Epithelial cell of esophagus (primary cell): ENCODE results near the gene LAMP1.

ENCODE experiments used
- DNase-seq: peaks from one replicate; pipeline ENCODE4 v3.0.0; 2010; ENCODE audit warnings: low read depth
- H3K4me3 ChIP-seq: 2 replicates; pipeline ENCODE4 v1.5.1; 2011; ENCODE audit warnings: mild to moderate bottlenecking, low read length, control low read depth
- CTCF ChIP-seq: IDR thresholded peaks from 2 replicates; pipeline ENCODE4 v1.5.1; 2011; ENCODE audit warnings: low read depth, mild to moderate bottlenecking, low read length, control low read depth, inconsistent platforms; ENCODE audit not compliant: insufficient read depth; ENCODE audit errors: missing control alignments

LAMP1 gene

GRCh38 chr13:113327766-113328471, 30.9 kb downstream of the LAMP1 start:
- DNase-seq: no peak
- H3K4me3 ChIP-seq: no peak overlapping the region
- TF ChIP-seq CTCF: no peak

- no peak overlapping the region for H3K4me3 ChIP-seq
- TF ChIP-seq CTCF: no peak
- DNase-seq: no peak
These were observed 31.8 kb downstream of the LAMP1 start for GRCh38 chr13:113328851-113329250.

- no peak for DNase-seq
- no peak for TF ChIP-seq CTCF
- no peak overlapping the region for H3K4me3 ChIP-seq
These were observed 32.7 kb downstream of the LAMP1 start for GRCh38 chr13:113329656-113330312.

GRCh38 chr13:113332615-113333014, 35.6 kb downstream of the LAMP1 start:
- TF ChIP-seq CTCF: no peak

GRCh38 chr13:113333076-113333475, 36.0 kb downstream of the LAMP1 start:
- TF ChIP-seq CTCF: no peak
- DNase-seq: no peak
- no peak overlapping the region for H3K4me3 ChIP-seq

More at GRCh38 chr13:113332615-113333014, 35.6 kb downstream of the LAMP1 start:
- DNase-seq: no peak
- H3K4me3 ChIP-seq: no peak overlapping the region

GRCh38 chr13:113337556-113337955, 40.5 kb downstream of the LAMP1 start:
- no peak for DNase-seq
- no peak for TF ChIP-seq CTCF

More at GRCh38 chr13:113337556-113337955, 40.5 kb downstream of the LAMP1 start:
- no peak overlapping the region for H3K4me3 ChIP-seq
